ENCODE results near the gene ZFAND3. TPM values are rescaled to one million over a fixed set of nuclear protein-coding genes. Genes with fewer than 3 reads are reported as not detected.
"Not testable (repeated sequence)": the region's sequence is repeated elsewhere in the genome, so short reads cannot be mapped to it uniquely, and the experiment has no call there.

The ZFAND3 gene
- total RNA-seq, 1 donor from 2014 or later = 43.7 TPM

DNA sequence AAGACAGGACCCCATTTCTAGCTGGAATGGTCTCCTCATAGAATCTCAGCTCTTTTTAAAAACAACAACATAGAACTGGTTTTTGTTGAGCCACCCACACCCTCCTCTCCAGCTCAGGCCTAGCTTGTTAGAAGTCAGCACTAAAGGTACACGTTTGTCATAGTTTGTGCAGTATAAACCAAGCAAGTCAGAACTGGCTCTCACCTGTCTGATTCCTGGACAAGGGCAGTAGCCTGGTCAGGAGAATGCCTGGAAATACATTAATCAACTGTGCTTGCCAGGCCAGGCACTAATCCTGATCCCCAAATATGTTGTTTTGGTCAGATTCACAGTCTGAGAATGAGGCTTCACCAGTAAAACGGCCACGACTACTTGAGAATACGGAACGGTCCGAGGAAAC lies 296.7 kb downstream of the ZFAND3 start:
- intact Hi-C loops (cut with micrococcal nuclease) = no loop called here

DNA sequence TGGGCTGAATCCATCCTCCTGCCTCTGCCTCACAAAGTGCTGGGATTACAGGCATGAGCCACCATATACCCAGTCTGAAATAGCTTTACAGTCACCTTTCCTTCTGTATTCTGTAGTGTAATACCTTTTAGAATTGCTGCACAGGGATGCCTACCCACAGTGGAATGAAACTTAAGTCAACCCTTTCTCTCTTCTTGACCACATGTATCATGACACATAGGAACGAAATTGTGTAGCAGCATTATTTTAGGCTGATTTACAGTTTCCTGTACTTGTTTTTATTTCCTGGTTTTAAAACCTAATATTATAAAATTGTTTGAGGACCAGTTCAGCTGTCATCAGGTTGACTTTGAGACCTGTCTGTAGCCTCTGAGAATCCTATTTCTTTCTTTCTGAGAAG lies 297.8 kb downstream of the ZFAND3 start:
- intact Hi-C loops (cut with micrococcal nuclease) = no loop called here

DNA sequence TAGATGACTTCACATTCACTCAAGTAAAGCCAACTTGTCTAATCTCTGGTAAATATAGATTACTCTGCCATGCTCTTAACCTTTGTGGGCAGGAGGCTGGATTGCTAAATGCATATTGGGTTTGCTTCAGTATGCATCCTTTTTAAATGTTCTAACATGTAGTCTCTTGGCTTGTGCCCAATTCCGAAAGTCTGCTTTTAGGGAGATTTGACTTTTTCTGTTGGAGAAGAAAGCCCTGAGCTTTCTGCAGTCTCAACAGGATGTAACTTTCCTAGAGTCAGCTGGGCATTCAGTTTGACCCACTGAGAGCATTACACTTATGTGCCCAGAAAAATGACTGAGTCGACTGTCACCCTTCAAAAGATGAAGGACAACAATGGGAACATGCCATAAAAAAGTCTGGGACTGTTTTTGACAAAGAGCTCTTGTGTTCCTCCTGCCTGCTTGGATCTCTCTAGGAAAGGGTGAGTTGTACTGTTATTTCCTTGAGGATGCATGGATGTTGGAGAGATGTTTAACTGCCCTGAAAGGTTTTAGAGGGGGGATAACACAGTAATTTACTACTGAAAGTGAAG lies 299.4 kb downstream of the ZFAND3 start:
- intact Hi-C loops (cut with micrococcal nuclease) = no loop called here

DNA sequence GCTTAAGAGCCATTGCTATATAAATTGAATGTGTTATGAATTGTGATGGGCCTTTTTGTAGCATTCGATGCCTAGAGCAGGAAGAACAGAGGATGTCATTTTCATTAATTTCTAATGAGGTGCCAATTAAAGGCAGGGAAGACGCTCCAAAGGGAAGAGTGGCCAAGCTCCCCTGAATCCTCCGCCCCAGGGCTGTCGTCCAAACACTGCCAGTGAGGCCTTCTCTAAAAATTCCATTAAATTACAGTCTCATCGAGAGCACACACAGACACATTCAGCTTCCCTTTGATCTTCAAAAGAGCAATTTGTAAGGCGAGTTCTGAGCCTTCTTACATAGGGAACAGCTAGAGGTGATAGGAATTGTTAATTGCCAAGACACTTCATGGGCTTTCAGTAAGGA lies 300.0 kb downstream of the ZFAND3 start:
- intact Hi-C loops (cut with micrococcal nuclease) = no loop called here

DNA sequence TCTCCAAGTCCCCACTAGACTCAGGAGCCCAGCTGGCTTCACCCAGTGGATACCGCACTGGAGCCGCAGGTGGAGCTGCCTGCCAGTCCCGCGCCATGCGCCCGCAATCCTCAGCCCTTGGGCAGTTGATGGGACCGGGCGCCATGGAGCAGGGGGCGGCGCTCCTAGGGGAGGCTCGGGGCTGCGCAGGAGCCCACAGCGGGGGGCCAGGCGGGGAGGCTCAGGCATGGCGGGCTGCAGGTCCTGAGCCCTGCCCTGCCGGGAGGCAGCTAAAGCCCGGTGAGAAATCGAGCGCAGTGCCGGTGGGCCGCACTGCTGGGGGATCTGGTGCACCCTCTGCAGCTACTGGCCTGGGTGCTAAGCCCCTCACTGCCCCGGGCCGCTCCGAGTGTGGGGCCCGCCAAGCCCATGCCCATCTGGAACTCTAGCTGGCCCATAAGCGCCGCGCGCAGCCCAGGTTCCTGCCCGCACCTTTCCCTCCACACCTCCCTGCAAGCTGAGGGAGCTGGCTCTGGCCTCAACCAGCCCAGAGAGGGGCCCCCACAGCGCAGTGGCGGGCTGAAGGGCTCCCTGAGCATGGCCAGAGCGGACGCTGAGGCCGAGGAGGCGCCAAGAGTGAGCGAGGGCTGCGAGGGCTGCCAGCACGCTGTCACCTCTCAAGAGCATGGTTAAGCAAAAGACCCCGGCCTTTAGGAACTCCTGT lies 304.8 kb downstream of the ZFAND3 start:
- intact Hi-C loops (cut with micrococcal nuclease) = not testable (repeated sequence)

DNA sequence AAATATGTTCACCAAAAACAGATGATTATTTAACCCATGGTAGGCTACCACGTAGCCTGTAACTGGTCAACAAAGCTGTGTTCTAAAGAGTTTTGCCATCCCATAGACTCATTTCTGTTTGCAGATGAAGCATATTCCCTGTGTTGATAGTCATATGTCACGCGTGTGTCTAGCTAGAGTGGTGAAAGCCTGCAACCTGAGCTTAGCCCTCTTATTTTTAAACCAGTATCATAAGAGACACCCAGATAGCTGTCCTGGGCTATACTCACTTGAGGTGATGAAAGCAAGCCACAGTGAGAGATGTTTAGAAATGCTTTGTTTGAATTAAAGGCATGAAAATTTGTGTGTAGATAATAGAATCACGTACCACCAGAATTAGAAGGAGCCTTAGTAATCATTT lies 307.8 kb downstream of the ZFAND3 start:
- intact Hi-C loops (cut with micrococcal nuclease) = no loop called here

DNA sequence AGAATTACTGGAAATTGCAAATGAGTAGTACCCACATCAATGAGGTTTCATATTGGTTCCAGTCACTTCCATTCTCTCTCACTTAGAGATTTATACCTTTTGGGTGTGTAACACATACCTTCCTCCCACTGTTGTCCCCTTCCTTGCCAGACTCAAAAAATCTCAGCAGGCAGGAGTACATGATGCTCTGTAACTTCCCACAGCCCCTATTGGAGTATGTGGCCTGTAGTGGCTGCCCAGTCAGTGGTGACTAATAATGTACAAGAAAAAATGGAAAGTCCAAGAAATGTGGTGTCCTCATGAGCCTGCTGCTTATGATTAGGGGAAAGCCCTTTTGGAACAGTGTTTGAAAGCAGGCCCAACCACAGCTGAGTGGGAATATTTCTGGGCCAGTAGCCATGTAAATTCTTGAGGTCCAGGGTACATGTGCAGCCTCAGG lies 312.0 kb downstream of the ZFAND3 start:
- intact Hi-C loops (cut with micrococcal nuclease) = no loop called here

DNA sequence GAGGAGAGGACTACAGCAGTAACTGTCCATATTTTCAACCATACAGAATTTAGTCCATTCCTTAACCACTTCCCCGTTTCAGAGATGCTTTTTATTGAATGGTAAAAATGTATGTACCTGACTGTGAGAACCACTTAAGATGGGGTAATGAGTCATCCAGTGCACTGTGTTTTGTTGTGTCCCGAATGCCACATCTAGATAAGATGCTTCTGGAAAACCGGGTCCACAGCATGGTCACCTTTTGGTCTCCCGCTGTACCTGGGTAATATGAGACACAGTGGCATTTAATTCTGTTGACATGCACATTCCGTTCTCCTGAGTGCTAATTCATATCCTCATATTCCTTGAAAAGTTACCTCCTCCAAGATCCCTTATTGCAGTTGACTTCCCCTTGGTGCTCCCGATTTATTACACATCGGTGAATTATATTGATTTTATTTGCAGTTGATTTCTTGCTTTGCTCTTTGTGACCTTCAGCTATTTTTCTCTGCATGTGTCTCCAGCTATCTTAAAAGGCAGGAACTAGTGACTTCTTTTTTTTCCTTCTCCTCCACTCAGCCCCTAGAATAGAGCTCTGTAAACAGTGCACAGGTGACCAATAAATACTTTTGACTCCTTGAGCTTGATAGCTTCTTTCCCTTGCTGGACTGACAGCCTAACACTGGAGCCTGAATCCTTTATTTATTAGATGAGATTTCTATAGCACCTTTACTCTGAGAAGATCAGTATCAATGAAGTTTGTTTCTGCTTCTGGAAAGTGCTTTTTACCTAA lies 314.6 kb downstream of the ZFAND3 start:
- intact Hi-C loops (cut with micrococcal nuclease) = no loop called here

DNA sequence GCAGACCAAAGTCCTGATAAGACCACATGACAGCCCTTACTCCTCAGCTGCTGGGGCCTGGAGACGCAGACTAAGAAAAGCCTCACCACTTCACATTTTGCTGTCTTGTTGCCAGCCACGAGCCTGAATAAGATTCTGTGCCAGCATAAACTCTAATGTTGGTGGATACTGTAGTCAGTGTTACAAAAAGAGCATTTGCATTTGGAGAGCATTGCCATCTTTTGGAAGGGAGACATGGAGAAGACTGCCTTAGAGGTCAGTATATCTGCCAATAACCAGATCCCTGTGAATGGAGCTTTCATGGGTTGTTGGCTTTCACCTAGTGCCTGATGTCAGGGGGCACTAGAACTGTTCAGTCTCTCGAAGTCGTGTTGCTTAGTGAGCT lies 315.2 kb downstream of the ZFAND3 start:
- intact Hi-C loops (cut with micrococcal nuclease) = no loop called here

DNA sequence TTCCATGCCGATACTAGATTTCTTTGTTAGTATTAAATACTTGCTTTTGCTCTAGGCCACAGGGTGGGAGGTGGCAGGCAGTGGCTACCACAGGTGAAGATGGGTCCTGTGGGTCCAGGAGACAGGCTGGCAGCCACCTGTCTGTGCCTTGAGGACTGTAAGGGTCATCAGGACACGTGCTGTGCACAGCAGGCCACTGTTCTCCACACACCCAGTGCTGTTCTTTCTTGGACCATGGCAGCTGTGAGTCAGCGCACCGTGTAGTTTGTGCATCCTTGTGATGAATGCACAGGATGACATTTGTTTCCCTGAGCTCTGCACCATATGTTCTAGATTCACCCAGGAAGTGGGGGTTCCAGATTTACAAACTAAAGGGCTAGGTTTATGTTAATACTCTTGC lies 317.0 kb downstream of the ZFAND3 start:
- intact Hi-C loops (cut with micrococcal nuclease) = no loop called here

DNA sequence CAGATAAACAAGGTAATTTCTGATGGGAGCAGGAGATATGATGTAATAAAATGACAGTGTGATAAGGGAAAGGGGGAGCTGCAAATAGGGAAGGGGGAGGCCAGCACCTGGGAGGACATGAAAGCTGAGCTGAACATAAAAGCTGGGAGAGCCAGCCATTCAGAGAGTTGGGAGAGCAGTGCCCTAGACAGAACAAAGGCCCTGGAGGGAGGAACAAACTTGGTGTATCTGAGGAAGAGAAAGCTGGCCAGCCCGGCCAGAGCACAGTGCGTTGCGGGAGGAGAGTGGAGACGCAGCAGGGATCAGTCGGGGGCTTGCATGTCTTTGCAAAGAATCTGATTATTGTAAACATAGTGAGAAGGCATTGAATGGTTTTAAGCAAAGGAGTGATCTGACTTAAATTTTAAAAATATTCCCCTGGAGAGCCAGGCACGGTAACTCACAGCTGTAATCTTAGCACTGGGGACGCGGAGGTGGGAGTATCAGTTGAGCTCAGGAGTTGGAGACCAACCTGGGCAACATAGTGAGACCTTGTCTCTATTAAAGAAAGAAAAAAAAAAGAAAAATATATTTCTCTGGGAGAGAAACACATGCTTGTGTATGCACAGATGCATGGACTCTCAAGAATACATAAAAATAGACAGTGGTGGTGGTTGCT lies 318.2 kb downstream of the ZFAND3 start:
- intact Hi-C loops (cut with micrococcal nuclease) = no loop called here

DNA sequence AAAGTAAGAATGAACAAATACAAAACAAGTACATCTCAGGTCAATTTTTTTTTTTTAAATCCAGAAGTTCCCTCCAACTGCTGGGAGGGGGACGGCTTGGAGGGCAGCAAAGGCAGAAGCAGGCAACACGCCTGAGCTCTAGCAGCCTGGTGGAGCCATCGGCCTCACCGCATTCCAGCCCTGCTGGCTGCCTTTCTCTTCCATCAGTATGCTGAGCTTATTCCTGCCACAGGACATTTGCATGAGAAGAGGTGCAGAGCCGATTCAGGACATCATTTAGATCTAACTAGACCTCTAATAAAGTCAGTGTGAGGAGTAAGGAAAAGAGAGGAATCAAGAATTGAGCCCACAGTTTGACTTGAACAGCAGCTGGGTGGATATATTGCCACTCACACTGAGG lies 318.8 kb downstream of the ZFAND3 start:
- intact Hi-C loops (cut with micrococcal nuclease) = no loop called here

DNA sequence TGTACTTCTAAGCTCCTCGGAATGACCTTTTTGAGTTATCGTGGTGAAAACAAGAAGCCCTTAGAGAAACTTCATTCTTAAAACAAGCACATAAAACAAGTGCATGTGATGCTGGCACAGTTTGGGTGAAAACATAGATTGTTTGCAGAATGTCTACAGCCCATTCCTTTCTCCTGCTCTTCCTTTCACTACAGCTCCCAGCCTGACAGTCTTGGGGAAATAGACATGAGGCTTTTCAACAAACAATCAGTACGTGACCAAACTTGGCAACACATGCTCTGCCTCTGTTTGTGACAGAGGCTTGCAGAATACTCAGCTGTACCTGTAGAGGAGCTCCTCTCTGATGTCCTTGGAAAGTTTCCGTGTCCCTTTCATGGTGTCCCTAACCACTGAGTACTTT lies 321.6 kb downstream of the ZFAND3 start:
- intact Hi-C loops (cut with micrococcal nuclease) = no loop called here

DNA sequence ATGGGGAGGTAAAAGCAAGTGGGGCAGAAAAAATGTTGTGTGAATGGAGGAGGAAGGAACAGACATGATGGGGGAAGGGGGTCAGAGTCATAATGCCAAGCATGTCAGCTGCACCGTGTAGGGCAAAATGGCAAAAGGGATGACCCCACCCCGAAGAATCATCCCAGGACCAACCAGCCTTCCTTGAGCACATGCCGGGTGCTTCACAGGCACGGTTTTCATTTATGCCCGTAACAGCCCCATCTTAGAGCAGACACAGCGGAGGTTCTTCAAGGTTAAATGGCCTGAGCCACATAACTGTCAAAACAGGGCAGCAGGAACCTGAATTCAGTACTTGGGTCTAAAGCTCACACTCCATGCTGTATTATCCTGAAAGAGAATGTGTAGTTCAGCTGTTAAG lies 322.2 kb downstream of the ZFAND3 start:
- intact Hi-C loops (cut with micrococcal nuclease) = no loop called here

DNA sequence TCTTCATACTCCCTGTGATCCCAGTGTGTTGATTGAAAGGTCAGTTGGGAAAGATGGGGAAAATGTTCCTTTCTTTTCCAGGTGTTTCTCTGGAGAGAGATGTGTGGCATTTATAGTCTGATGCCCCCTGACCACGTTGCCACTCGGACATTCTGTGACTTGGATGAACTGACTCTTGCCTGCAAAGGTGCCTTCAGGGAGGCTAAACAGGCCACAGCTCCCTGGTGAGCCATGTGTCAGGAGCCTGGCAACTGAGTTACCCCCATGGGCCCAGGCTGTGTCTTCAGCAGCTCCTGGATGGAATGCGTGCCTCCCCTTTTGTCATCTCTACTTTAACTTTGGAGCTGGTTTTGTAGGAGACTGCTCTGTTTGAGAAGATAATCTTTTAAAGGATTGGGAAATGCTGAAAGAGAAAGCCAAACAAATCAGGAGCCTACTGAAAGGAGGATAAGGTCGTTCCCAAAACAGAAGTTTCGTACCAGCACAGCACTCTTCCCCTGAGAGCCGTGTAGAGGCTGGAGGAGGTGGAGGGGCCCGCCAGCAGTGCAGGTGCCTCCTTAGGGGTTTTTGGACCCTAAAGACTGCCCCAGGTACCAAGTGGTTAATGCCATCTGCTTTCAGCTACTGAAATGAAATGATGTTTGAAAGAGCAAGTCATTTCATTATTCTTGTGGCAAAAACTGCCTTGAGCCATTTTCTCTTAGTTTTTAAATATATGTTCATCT lies 322.8 kb downstream of the ZFAND3 start:
- intact Hi-C loops (cut with micrococcal nuclease) = no loop called here

DNA sequence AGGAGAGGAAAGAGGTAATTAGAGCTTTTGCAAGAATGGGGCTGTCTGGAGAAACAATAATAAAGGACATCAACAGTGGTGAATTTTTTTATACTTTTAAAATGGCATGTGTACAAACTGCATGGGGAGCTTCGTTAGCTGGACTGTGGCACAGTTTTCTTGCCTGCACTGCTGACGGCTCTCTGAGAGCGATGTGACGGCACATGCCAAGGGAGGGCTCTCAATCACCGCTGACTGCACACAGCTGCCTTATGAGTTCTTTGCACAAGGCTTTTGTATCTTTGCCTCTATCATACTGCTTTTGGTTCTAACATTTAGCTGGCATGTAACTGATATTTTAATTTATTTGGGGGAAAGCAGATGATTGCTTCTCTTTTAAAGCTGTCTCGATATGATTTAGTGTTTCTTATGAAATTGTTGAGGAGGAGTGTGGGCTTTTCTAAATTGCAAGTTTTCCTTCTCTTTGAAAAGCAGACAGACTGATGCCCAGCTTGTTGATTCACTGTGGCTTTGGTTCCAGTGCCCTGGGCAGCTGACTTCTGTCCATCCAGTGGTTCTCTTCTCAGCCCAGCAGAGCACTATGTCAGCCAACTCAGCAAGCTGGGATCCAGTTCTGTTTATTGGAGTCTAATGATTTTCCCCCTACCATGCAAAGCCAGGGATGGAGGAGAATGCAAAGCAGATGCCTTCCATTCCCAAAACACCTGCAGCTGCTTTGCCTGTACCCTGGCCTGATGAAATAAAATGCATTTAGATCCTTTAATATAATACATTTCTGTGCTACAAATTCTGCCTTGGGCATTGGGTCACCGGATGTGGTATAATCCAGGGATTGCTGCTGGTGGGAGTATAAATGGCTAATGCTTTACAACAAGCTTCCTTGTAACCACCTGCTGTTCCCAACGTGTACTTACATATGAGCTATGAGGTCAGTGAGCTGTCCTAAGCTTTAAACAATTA lies 323.9 kb downstream of the ZFAND3 start:
- intact Hi-C loops (cut with micrococcal nuclease) = no loop called here

DNA sequence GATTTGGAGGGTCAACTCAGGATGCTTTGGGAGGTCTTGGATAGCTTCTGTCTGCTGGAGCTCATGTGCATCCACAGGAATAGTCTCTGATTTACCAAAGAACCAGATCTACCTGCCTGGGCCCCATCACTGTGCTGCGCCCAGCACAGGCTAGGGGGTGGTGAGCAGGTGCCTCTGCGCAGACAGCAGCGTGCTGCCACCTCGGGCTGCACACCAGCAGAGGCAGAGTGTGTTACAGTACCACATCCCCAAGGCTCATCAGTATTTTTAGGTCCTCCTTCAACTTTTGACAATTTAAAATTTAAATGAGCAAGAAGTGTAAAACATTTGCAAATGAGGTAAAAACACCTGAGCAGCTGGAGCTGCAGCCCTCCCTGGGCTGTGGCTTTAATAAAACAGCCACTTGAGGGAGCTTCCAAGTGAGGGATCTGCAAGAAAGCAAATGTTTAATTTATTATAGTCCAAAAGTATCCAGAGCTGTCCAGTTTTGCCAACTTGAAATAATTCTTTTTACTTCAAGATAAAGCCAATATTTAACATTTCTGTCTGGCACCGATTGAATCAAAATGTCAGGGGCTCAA lies 324.9 kb downstream of the ZFAND3 start:
- intact Hi-C loops (cut with micrococcal nuclease) = no loop called here

DNA sequence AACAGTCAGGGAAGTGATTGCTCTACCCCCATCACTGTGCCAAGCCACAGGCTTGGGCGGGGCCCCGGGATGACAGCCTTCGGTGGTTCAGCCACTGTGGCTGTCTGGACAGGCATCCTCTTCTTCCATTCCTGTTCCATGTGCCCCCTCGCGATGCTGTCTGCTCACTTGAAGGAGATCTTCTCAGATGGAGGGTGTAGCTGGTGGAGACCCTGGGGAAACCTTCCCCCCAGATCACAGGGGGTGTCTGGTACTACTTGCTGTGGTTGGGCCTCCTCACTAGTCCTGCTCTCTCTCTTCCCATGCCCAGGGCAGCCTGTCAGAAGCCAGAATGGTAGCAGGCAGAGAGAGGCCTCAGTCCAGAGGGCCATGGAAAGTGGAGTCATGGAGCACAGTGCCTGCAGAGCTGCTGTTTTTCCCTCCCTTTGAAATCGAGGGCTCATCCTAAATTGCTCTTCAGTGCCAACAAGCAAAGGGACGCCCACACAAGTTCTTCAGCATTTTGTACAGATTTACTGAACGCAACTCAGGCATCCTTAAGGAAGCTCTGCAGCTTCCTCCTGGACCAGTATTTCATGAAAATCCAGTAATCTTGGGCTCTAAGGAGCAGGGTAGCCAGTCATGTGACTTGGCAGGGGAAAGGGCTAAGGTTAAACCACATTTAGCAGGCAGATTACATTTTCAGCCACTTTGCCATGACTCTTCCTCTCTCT lies 326.6 kb downstream of the ZFAND3 start:
- intact Hi-C loops (cut with micrococcal nuclease) = no loop called here

DNA sequence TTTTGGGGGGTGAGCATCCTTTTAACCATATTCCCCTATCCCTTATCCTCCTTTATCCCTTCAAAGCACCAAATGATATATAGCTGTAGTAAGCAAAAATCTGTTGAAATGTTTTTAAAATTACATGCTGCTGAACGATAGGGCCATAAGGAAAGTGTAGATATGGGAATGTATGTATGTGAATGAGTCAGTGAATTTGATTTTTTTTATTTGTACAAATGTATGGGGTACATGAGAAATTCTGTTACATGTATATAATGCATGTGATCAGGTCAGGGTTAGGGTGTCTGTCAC lies 327.2 kb downstream of the ZFAND3 start:
- intact Hi-C loops (cut with micrococcal nuclease) = no loop called here

DNA sequence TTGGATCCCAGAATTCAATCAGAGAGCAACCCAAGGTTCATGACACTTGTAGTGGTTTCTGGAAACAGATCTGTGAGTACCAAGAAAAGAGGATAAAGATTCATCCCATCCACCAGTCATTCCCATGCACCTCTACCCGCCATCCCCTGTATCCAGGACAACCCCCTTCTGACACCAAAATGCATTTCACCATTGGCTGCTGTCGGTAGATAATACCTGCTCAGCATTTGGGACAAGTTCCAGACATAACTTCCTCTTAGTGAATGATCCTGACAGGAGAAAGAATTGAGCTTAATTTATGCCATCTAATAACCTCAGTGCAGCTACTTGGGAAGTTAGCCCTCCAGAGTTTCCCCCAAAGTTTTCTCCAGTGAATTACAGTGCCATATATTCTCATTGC lies 329.1 kb downstream of the ZFAND3 start:
- intact Hi-C loops (cut with micrococcal nuclease) = no loop called here
